ENCODE results near the gene TNRC6C.
"Not testable (repeated sequence)": the region's sequence is repeated elsewhere in the genome, so short reads cannot be mapped to it uniquely, and the experiment has no call there.

TNRC6C gene

GRCh38 chr17:78096093-78096492, 137.6 kb downstream of the TNRC6C start:
- DNase-seq: no peak

DNA sequence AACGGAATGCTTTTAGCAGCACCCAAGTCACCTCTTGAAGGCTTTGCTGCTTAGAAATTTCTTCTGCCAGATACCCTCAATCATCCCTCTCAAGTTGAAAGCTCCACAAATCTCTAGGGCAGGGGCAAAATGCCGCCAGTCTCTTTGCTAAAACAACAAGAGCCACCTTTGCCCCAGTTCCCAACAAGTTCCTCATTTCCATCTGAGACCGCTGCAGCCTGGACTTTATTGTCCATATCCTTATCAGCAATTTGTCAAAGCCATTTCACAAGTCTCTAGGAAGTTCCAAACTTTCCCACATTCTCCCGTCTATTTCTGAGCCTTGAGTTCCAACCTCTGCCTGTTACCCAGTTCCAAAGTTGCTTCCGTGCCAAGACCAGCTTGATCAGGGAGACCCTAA, 142.6 kb downstream of the TNRC6C start:
- no peak for DNase-seq

GRCh38 chr17:78101542-78101941, 143.0 kb downstream of the TNRC6C start:
- DNase-seq: no peak

- no peak for DNase-seq
Measured at GRCh38 chr17:78103311-78103710, 144.8 kb downstream of the TNRC6C start.

- DNase-seq: no peak
Measured at GRCh38 chr17:78104540-78104941, 146.0 kb downstream of the TNRC6C start.

DNA sequence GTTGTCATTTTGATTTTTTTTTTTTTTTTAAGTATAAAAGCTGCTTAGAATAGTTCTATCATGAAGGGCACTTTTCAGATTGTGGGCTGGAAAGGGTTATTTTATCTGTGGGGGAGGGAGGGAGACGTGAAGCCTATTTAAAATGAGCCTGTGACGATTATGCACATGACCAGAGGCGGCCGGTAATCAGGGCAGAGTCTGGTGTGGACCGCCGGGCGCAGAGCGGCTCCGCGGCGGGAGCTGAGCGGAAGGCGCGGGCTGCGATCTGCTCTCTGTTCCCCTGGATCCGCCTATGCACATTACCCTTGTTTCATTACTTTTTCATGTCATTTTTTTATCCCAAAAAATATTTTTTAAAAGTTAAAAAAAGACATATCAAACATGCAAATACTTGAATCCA, 146.6 kb downstream of the TNRC6C start:
- no peak for DNase-seq

- no peak for DNase-seq
Measured at GRCh38 chr17:78105551-78105950, 147.0 kb downstream of the TNRC6C start.

DNA sequence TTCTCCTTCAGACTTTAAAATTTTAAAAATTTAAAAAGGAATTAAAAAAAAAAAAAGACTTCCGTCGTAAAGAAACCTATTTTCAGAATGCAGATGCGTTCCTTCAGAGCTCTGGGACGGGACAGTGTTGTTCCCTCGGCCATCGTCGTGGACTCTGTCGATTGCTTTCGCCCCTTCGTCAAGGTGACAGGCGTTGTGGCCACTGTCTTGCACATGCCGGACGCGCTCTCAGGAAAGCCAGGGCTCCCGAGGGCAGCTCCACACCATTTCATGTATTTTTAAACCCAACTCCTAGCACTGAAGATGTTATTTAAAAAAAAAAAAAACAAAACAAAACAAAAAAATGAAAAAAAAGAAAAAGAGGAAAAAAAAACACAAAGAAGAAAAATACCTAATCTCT, 147.7 kb downstream of the TNRC6C start:
- no peak for DNase-seq

GRCh38 chr17:78107457-78107856, 149.0 kb downstream of the TNRC6C start:
- no peak for DNase-seq

GRCh38 chr17:78107976-78108725, 149.6 kb downstream of the TNRC6C start:
- no peak for DNase-seq

GRCh38 chr17:78108726-78109488, 150.4 kb downstream of the TNRC6C start:
- DNase-seq: no peak

DNA sequence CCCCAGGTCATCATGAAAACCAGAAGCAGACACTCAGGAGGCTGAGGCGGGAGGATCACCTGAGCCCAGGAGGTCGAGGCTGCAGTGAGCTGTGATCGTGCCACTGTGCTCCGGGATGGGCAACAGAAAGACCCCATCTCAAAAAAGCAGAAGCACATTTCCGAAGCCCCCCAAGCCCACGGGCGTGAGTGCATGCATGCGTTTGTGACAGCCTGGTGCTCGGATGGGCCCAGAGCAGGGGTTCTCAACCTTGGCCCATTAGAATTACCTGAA, 150.9 kb downstream of the TNRC6C start:
- no peak for DNase-seq

GRCh38 chr17:78110363-78111015, 152.0 kb downstream of the TNRC6C start:
- DNase-seq: no peak

DNA sequence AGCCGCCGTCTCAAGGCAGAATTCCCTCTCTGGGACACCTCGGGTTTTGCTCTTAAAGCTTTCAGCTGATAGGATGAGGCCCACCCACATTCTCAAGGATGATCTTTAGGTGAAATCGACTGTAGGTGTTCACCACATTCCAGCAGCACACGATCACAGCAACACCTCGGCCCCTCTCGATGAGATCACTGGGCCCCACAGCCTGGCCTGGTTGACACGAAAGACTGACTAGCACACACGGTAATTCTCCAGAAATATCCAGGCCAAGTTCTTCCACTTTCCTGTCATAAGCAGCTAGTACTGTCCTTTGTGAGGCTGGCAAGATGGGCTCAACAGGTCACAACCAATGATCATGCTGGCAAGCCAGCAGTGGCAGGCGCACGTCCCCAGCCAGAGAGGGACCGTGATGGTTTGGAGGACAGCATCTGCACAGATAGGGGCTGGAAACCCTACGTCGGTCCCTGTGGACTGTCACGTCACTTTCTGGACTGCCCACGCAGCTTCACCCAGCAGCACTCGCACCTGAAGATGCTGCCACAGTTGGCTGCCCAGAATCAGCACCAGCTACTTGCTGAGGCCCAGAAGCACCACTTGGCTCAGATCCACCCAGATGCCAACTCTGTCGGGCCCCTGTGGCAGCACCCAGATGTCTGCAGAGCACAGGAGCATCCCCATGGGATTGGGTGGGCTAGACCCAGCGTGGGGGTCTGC, 152.7 kb downstream of the TNRC6C start:
- DNase-seq: no peak

- no peak for DNase-seq
Measured at GRCh38 chr17:78111727-78112517, 153.4 kb downstream of the TNRC6C start.

GRCh38 chr17:78112518-78113471, 154.3 kb downstream of the TNRC6C start:
- peak; percentile 25 to 58 for DNase-seq

- DNase-seq: no peak
Measured at GRCh38 chr17:78113804-78114785, 155.6 kb downstream of the TNRC6C start.

DNA sequence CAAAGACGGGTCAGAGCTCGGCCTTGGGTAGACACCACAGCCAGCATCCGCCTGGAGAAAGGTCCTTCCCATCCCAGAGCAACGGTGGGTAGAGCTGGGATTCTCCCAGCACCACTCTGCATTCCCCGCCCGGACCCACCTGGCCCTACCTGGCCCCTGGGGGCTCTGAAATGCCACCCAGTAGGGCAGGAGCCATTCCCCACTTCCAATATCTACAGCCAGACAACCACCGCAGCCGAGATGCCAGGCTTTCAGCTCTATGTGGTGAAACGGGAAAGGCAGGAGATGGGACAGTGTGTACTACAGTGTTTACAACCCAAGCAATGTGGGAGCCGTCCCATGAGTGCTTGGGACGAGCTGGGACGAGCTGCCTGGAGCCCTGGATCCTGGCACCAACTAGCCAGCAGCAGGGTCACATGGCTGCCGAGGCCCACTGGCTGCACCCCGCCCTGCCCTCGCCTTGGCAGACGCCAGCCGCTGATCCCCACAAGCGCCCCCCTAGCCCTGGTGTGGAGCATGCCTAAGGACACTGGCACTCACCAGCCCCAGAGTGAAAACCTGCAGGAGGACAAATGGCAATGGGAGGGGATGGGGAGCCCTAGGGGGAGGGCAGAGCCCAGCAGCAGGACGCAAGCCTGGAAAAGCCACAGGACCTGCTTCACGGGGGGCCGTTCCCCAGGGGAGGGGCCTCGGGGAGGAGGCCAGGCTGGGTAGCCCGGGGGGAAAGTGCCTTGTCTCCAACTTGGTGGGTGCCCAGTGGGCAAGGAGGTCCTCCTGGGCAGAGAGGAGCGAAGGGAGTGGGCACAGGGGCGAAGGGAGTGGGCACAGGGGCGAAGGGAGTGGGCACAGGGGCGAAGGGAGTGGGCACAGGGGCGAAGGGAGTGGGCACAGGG, 156.6 kb downstream of the TNRC6C start:
- DNase-seq: no peak

DNA sequence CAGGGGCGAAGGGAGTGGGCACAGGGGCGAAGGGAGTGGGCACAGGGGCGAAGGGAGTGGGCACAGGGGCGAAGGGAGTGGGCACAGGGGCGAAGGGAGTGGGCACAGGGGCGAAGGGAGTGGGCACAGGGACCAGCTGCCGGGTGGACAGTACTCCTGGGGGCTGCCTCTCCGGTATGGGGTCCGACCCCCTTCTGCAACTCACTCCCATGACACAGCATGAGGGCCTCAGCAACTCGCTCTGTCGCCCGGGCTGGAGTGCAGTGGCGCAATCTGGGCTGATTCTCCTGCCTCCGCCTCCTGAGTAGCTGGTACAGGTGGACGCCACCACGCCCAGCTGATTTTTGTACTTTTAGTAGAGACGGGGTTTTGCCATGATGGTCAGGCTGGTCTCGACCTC, 157.3 kb downstream of the TNRC6C start:
- not testable (repeated sequence) for DNase-seq
